ENCODE results near the gene CYSLTR2.

GRCh38 chr13:48712141-48712540, 58.4 kb downstream of the CYSLTR2 start:
- TF ChIP-seq CTCF (optimal IDR thresholded peaks at IDR 0.05 in 1 of 3, IDR thresholded peaks at IDR 0.05 in 1 of 3, conservative IDR thresholded peaks at IDR 0.05 in 1 of 3; ENCODE audit: extremely low read depth in 1 of 3, insufficient read depth in 2 of 3, low read length in 3 of 3), result no peak
- no peak for TF ChIP-seq EZH2 (IDR thresholded peaks at IDR 0.05; ENCODE audit: low read length)
